Measurements from ENCODE around the gene FATE1.
"Not testable (repeated sequence)": the region's sequence is repeated elsewhere in the genome, so short reads cannot be mapped to it uniquely, and the experiment has no call there.

FATE1 gene

GRCh38 chrX:151715752-151716151, at the start of gene FATE1:
FATE1 (plus strand) TSS chrX:151716035; CDS start chrX:151716120, 85 bp downstream.
- DNase-seq: no peak

GRCh38 chrX:151675121-151675746, 40.6 kb upstream of the FATE1 start:
- no peak for DNase-seq

- DNase-seq: no peak
Observed at GRCh38 chrX:151676196-151676595, 39.6 kb upstream of the FATE1 start.

GRCh38 chrX:151679798-151680402, 35.9 kb upstream of the FATE1 start:
- DNase-seq: no peak

GRCh38 chrX:151680805-151681204, 35.0 kb upstream of the FATE1 start:
- peak; percentile 53 for DNase-seq

GRCh38 chrX:151687635-151688034, 28.2 kb upstream of the FATE1 start:
- DNase-seq: no peak

- DNase-seq: no peak
Observed at GRCh38 chrX:151688695-151689094, 27.1 kb upstream of the FATE1 start.

GRCh38 chrX:151692825-151693224, 23.0 kb upstream of the FATE1 start:
- no peak for DNase-seq

- DNase-seq: no peak
Observed at GRCh38 chrX:151694121-151694520, 21.7 kb upstream of the FATE1 start.

- no peak for DNase-seq
Observed at GRCh38 chrX:151694661-151695582, 20.9 kb upstream of the FATE1 start, which contains the start of gene PRRG3. PRRG3 (plus strand) TSS chrX:151695458; CDS start chrX:151698815, 3,357 bp downstream.

GRCh38 chrX:151695583-151696340, 20.1 kb upstream of the FATE1 start:
- no peak for DNase-seq

- not testable (repeated sequence) for DNase-seq
Observed at GRCh38 chrX:151697082-151697481, 18.8 kb upstream of the FATE1 start.

GRCh38 chrX:151697522-151697921, 18.3 kb upstream of the FATE1 start:
- no peak for DNase-seq

- DNase-seq: no peak
Observed at GRCh38 chrX:151698485-151698884, 17.4 kb upstream of the FATE1 start.

- no peak for DNase-seq
Observed at GRCh38 chrX:151699746-151700145, 16.1 kb upstream of the FATE1 start.

GRCh38 chrX:151700581-151700980, 15.3 kb upstream of the FATE1 start:
- DNase-seq: no peak

GRCh38 chrX:151701071-151701470, 14.8 kb upstream of the FATE1 start:
- DNase-seq: no peak

GRCh38 chrX:151701531-151701930, 14.3 kb upstream of the FATE1 start:
- no peak for DNase-seq

GRCh38 chrX:151702026-151702714, 13.7 kb upstream of the FATE1 start:
- no peak for DNase-seq

- no peak for DNase-seq
Observed at GRCh38 chrX:151702741-151703340, 13.0 kb upstream of the FATE1 start.

- no peak for DNase-seq
Observed at GRCh38 chrX:151703487-151703886, 12.3 kb upstream of the FATE1 start.
